ENCODE results near the gene APOBEC3F.
"Not testable (repeated sequence)": the region's sequence is repeated elsewhere in the genome, so short reads cannot be mapped to it uniquely, and the experiment has no call there.

Gene APOBEC3F

DNA sequence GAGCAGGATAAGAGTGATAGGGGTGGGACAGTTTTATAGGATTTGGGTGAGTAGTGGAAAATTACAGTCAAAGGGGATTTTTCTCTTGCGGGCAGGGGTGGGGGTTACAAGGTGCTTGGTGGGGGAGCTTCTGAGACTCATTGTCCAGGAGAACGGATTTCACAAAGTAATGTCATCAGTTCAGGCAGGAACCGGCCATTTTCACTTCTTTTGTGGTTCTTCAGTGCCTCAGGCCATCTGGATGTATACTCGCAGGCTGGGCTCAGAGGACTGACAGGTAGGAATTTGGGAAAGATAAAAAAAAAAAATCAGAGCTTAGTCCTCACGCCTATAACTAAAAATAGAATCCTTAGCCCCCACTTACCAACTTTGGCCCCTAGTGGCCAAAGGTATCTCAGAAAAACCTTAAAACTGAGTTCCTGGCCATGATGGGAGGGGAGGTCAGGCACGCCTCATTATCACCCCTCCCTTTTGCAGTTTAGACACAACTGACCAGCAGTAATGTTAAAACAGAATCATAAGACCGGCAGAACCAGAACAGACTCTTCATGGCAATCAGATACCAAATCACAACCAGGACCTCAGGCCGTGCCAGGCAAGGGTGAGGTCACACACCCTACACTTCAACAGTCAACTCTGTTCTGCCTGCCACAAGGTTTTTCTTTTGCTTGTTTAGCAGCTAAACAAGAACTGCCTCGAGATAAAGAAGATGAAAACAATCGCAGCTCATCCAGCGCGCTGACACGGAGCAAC, 27.5 kb downstream of the APOBEC3F start:
- DNase-seq (ENCODE audit: low read depth, low spot score) = no peak
- H3K27ac ChIP-seq = no peak overlapping the region

DNA sequence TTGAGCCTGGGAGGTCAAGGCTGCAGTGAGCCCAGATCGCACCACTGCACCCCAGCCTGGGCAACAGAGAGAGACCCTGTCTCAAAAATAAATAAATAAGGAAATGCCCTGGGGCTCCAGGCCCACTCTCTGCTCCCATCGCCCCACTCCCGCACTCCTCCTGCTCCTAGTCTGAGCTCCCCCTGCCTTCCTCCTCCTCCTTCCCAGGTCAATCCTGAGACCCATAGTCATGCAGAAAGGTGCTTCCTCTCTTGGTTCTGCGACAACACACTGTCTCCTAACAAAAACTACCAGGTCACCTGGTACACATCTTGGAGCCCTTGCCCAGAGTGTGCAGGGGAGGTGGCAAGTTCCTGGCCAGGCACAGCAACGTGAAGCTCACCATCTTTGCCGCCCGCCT, 29.5 kb downstream of the APOBEC3F start:
- H3K27ac ChIP-seq = no peak overlapping the region
- no peak for DNase-seq (ENCODE audit: low read depth, low spot score)

GRCh38 chr22:39072581-39072981, 31.9 kb downstream of the APOBEC3F start:
- not testable (repeated sequence) for H3K27ac ChIP-seq; DNase-seq (ENCODE audit: low read depth, low spot score)

DNA sequence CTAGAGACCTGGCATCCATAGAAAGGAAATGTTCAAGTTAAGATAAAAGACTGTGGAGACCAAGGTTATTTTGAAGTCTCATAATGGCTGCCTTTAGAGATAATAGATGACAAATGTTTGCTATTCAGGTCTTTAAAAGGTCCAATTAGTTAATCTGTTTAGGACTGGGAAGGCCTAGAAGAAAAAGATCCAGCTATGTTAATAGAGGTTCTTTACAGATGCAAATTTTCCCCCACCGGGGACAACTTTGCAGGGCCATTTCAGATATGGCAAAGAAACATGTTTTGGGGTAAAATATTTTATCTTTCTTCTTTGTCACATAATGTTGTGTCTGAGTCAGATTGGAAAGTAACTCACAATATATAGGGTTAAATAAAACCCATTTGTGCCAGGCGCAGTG, 33.3 kb downstream of the APOBEC3F start:
- H3K27ac ChIP-seq = no peak overlapping the region
- DNase-seq (ENCODE audit: low read depth, low spot score) = no peak

GRCh38 chr22:39076155-39077025, 35.7 kb downstream of the APOBEC3F start:
- DNase-seq (ENCODE audit: low read depth, low spot score) = not testable (repeated sequence)

DNA sequence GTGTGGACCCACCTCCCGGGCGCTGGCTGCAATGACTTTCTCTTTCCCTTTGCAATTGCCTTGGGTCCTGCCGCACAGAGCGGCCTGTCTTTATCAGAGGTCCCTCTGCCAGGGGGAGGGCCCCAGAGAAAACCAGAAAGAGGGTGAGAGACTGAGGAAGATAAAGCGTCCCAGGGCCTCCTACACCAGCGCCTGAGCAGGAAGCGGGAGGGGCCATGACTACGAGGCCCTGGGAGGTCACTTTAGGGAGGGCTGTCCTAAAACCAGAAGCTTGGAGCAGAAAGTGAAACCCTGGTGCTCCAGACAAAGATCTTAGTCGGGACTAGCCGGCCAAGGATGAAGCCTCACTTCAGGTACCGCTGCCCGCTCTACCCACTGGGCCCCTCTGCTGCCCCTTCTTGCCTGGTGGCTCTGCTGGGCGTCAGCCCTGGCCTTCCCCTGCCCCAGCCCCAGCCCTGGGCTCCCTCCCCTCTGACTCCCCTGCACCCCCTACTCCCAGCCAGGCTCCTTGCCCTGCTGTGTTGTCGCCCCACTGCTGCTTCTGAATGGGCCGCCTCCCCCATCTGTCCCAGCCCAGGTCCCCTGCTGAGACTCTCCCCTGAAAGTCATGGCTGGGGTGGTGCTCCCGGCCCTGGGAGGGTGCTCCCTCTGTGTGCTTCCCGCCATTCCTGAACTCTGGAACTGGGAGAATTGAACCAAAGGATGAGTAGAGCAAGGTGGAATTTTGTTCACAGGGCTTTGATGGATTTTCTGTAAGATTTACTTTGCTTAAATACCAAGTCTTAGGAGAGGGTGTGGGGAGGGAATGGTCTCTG, 36.6 kb downstream of the APOBEC3F start, which contains the start of gene APOBEC3G:
Gene APOBEC3G (plus strand): TSS at position 250 of the 815 bp plus-strand sequence. CDS start 87 bp downstream, at position 337.
- not testable (repeated sequence) for H3K27ac ChIP-seq; DNase-seq (ENCODE audit: low read depth, low spot score)

More at GRCh38 chr22:39076155-39077025, 35.7 kb downstream of the APOBEC3F start:
- H3K27ac ChIP-seq = not testable (repeated sequence)

DNA sequence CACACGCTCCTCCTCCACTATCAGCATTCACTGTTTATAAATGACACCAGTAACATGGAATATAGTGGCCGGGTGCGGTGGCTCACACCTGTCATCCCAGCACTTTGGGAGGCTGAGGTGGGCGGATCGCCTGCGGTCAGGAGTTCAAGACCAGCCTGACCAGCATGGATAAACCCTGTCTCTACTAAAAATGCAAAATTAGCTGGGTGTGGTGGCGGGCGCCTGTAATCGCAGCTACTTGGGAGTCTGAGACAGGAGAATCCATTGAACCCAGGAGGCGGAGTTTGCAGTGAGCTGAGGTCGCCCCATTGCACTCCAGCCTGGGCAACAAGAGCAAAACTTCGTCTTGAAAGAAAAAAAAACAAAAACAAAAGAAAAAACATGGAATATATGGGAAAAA, 37.2 kb downstream of the APOBEC3F start:
- not testable (repeated sequence) for H3K27ac ChIP-seq; DNase-seq (ENCODE audit: low read depth, low spot score)

DNA sequence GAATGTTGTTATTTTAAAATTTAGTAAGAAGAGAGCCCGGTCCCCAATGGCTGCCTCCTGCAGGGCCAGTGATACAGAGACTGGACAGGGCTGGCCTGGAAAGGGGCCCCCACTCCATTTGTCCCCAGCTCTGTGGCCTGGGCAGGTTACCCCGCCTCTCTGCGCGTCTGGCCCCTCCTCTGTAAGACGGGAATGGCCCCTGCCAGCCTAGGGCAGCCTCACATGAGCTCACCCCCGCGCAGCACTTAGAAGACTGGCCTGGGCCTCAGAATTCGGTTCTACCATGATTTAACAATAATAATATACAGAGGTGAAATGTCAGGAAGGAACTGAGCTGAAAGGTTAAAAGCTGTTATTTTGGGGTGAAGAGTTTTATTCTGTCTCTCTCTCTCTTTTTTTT, 37.7 kb downstream of the APOBEC3F start:
- no peak for DNase-seq (ENCODE audit: low read depth, low spot score)

GRCh38 chr22:39079054-39079637, 38.5 kb downstream of the APOBEC3F start:
- not testable (repeated sequence) for DNase-seq (ENCODE audit: low read depth, low spot score); H3K27ac ChIP-seq

More for the DNA sequence above, 37.7 kb downstream of the APOBEC3F start:
- H3K27ac ChIP-seq = no peak overlapping the region

DNA sequence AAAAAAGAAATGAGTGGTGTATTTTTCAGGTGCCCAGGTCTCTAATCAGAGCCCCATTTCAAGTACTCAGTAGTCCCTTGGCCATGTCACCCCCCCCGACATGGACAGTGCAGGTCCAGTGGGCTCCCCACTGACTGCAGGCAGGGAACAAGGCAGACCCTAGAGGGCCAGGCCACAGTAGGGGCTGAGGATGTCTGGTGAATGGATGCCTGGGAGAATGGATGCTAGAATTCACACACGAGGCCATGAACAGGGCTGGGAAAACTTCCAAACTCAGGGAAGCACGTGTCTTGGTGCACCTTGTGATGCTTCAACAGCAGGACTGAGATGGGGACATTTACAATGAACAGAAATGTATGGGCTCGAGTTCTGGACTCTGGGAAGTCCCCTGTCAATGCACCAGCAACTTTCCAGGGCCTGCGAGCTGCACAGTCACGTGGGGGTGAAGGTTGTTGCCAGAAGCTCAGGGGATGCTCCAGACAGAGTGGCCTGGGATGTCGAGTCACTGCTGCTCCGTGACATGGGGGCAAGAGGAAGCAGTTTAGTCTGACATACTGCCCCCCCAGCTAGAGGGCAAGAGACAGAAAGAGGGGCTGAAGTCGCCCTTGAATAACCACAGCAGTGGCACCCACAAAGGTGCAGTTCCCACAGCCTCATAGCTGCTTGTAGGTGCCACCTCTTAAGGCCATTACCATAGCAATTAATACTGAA, 39.5 kb downstream of the APOBEC3F start:
- H3K27ac ChIP-seq = no peak overlapping the region
- no peak for DNase-seq (ENCODE audit: low read depth, low spot score)

GRCh38 chr22:39081016-39081415, 40.4 kb downstream of the APOBEC3F start:
- H3K27ac ChIP-seq = no peak overlapping the region
- no peak for DNase-seq (ENCODE audit: low read depth, low spot score)

GRCh38 chr22:39081598-39081997, 40.9 kb downstream of the APOBEC3F start:
- no peak overlapping the region for H3K27ac ChIP-seq
- no peak for DNase-seq (ENCODE audit: low read depth, low spot score)

DNA sequence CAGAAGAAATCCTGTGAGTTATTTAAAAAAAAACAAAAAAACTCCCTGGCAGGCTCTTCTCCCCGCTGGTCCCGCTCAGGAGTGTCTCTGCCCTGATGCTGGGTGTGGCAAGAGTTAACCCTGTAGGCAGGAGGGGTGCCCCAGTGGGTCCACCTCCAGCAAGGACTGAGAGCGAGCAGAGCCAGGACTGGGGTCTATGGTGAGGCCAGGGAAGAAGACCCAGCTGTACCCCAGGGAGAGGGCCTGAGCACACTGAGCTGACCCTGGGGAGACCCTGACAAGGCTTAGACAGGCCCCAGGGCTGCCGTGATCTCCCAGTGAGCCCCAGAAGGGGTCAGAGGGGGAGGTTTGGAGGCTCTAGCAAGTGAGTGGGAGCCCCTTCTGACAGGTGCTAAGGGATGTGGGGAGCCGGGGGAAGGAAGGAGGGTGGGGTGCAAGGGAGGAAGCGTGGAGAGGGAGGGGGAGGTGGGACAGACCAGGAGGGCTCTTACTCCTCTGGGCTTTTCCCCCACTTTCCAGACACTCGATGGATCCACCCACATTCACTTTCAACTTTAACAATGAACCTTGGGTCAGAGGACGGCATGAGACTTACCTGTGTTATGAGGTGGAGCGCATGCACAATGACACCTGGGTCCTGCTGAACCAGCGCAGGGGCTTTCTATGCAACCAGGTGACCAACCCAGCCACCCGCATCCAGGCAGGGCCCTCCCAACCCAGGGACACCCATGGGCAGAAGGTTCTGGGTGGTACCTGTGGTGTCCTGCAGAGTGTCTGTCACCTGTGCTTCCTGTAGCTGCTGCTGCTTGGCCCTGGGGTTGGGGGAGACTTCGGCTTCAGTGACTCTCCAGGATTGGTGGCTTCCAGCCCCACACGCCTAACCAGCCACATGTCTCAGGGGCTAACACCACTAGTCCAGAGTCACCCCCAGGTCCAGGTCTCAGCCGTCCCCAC, 42.8 kb downstream of the APOBEC3F start:
- no peak overlapping the region for H3K27ac ChIP-seq

GRCh38 chr22:39084666-39085065, 44.0 kb downstream of the APOBEC3F start:
- no peak overlapping the region for H3K27ac ChIP-seq
- DNase-seq (ENCODE audit: low read depth, low spot score) = no peak

More for the DNA sequence above, 42.8 kb downstream of the APOBEC3F start:
- DNase-seq (ENCODE audit: low read depth, low spot score) = no peak

DNA sequence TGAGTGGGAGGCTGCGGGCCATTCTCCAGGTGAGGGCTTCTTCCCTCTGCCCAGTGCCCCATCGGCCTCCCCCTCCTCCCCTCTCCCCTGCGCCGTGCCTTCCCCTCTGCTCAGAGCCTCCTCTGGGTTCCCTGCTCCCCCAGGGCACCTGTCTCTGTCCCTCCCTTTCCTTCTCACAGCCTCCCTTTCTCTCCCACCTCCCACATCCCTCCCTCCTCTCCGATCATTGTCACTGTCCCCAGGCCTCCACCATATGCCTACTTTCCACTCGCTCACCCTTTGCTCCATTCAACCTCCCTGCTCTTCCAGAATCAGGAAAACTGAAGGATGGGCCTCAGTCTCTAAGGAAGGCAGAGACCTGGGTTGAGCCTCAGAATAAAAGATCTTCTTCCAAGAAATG, 46.4 kb downstream of the APOBEC3F start:
- DNase-seq (ENCODE audit: low read depth, low spot score) = no peak
- no peak overlapping the region for H3K27ac ChIP-seq

- no peak for DNase-seq (ENCODE audit: low read depth, low spot score)
- H3K27ac ChIP-seq = no peak overlapping the region
These were observed 47.4 kb downstream of the APOBEC3F start for GRCh38 chr22:39087881-39088684.

DNA sequence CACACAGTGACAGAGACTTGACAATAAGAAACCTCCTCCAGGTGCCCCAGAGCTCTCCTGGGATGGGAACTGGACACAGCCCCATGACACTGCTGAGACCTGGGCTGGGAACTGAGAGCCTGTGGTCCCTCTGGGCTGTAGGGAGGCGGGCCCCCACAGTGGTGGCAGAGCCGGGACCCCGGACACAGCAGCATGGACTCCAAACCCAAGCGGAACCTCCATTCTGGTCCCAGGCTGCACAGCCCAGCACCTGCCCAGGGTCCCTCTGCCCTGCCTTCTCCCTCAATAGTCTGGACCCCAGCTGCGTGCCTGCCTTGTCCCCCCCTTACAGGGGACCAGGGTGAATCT, 48.0 kb downstream of the APOBEC3F start:
- no peak for DNase-seq (ENCODE audit: low read depth, low spot score)
- no peak overlapping the region for H3K27ac ChIP-seq
